ENCODE results near the gene SH3PXD2A. TPM values are rescaled to one million over a fixed set of nuclear protein-coding genes. Genes with fewer than 3 reads are reported as not detected.

Gene SH3PXD2A
- total RNA-seq, 1 experiment from 2014 or later: 54.9 TPM

- intact Hi-C loops (cut with micrococcal nuclease; ENCODE audit: unreplicated experiment): no loop called here
- ChIA-PET POLR2A (ENCODE audit: low non-redundant PET) (no interaction called here), CTCF (no interaction called here)
- H3K27me3 ChIP-seq (replicated peaks; ENCODE audit: insufficient read depth, low read depth, low read length, poor library complexity): no peaks in the 10 kb centered on the region
- H3K4me1 ChIP-seq (ENCODE audit: insufficient read depth, low read length, poor library complexity, severe bottlenecking): peaks cover 25% of the 10 kb centered on the region
- H3K27ac ChIP-seq (ENCODE audit: low read depth, low read length, poor library complexity, severe bottlenecking): peak overlapping the region; percentile 19
- H3K9me3 ChIP-seq (ENCODE audit: low read depth, low read length, poor library complexity, severe bottlenecking): no peaks in the 10 kb centered on the region
- peaks cover 2% of the 10 kb centered on the region for H3K36me3 ChIP-seq (ENCODE audit: insufficient read depth, low read length, poor library complexity, severe bottlenecking)
- TF ChIP-seq, protein P1, sequence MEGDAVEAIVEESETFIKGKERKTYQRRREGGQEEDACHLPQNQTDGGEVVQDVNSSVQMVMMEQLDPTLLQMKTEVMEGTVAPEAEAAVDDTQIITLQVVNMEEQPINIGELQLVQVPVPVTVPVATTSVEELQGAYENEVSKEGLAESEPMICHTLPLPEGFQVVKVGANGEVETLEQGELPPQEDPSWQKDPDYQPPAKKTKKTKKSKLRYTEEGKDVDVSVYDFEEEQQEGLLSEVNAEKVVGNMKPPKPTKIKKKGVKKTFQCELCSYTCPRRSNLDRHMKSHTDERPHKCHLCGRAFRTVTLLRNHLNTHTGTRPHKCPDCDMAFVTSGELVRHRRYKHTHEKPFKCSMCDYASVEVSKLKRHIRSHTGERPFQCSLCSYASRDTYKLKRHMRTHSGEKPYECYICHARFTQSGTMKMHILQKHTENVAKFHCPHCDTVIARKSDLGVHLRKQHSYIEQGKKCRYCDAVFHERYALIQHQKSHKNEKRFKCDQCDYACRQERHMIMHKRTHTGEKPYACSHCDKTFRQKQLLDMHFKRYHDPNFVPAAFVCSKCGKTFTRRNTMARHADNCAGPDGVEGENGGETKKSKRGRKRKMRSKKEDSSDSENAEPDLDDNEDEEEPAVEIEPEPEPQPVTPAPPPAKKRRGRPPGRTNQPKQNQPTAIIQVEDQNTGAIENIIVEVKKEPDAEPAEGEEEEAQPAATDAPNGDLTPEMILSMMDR (conservative IDR thresholded peaks at IDR 0.05; ENCODE audit: low read depth, low read length): no peak
- no peak for TF ChIP-seq EZH2 (IDR thresholded peaks at IDR 0.05; ENCODE audit: borderline replicate concordance, low read depth, low read length, poor library complexity, severe bottlenecking)
- DNase-seq (ENCODE audit: low spot score): no peak
- no TSS peak for BruUV-seq (replicated peaks)
- no peak overlapping the region for H3K4me3 ChIP-seq (ENCODE audit: low read depth, low read length, poor library complexity, severe bottlenecking)
Observed at GRCh38 chr10:103805781-103806180, 49.6 kb downstream of the SH3PXD2A start.

DNA sequence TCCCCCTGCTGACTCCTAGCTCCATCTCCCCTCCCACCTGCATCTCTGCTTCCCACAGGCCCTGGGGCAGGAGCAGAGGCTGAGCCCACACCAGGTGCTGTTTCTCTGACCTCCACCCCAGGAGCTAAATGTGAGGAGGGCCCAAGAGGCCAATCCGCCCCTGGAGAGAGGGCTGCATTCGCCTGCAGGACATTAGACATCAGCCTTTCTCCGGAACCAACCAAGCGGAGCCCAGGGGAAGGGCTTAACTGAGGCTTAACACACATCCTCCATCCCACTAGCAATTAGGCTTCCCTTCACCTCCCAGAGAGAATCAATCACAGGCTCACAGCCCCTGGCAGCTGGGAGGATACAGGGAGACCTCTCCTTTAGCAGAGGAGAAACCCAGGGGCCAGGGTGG, 50.5 kb downstream of the SH3PXD2A start:
- Histone ChIP-seq H3K27me3 (replicated peaks; ENCODE audit: insufficient read depth, low read depth, low read length, poor library complexity) (no peaks in the 10 kb centered on the region), H3K36me3 (ENCODE audit: insufficient read depth, low read length, poor library complexity, severe bottlenecking) (peaks cover 7% of the 10 kb centered on the region), H3K4me3 (ENCODE audit: low read depth, low read length, poor library complexity, severe bottlenecking) (no peak overlapping the region), H3K9me3 (ENCODE audit: low read depth, low read length, poor library complexity, severe bottlenecking) (no peaks in the 10 kb centered on the region), H3K4me1 (ENCODE audit: insufficient read depth, low read length, poor library complexity, severe bottlenecking) (peaks cover 34% of the 10 kb centered on the region), H3K27ac (ENCODE audit: low read depth, low read length, poor library complexity, severe bottlenecking) (peak overlapping the region; percentile 19)
- intact Hi-C loops (cut with micrococcal nuclease; ENCODE audit: unreplicated experiment): no loop called here
- no TSS peak for BruUV-seq (replicated peaks)
- CTCF ChIA-PET: no interaction called here
- DNase-seq (ENCODE audit: low spot score): peak; percentile 52
- TF ChIP-seq, protein P1 (conservative IDR thresholded peaks at IDR 0.05; ENCODE audit: low read depth, low read length): no peak
- TF ChIP-seq EZH2 (IDR thresholded peaks at IDR 0.05; ENCODE audit: borderline replicate concordance, low read depth, low read length, poor library complexity, severe bottlenecking): no peak
- POLR2A ChIA-PET (ENCODE audit: low non-redundant PET): no interaction called here

- DNase-seq (ENCODE audit: low spot score): peak; percentile 56
- no peak for TF ChIP-seq EZH2 (IDR thresholded peaks at IDR 0.05; ENCODE audit: borderline replicate concordance, low read depth, low read length, poor library complexity, severe bottlenecking)
- TF ChIP-seq, protein P1 (conservative IDR thresholded peaks at IDR 0.05; ENCODE audit: low read depth, low read length): no peak
- Histone ChIP-seq H3K27me3 (replicated peaks; ENCODE audit: insufficient read depth, low read depth, low read length, poor library complexity) (no peaks in the 10 kb centered on the region), H3K27ac (ENCODE audit: low read depth, low read length, poor library complexity, severe bottlenecking) (no peak overlapping the region), H3K36me3 (ENCODE audit: insufficient read depth, low read length, poor library complexity, severe bottlenecking) (peaks cover 10% of the 10 kb centered on the region), H3K4me1 (ENCODE audit: insufficient read depth, low read length, poor library complexity, severe bottlenecking) (peaks cover 34% of the 10 kb centered on the region), H3K4me3 (ENCODE audit: low read depth, low read length, poor library complexity, severe bottlenecking) (no peak overlapping the region), H3K9me3 (ENCODE audit: low read depth, low read length, poor library complexity, severe bottlenecking) (no peaks in the 10 kb centered on the region)
- ChIA-PET CTCF (no interaction called here), POLR2A (ENCODE audit: low non-redundant PET) (no interaction called here)
- BruUV-seq (replicated peaks): no TSS peak
- intact Hi-C loops (cut with micrococcal nuclease; ENCODE audit: unreplicated experiment): no loop called here
Observed at GRCh38 chr10:103803941-103804340, 51.4 kb downstream of the SH3PXD2A start.
